CD4-positive, alpha-beta T cell treated with Interleukin-17A for 1 hour (primary cell): Measurements from ENCODE around the gene CBL.

Experiments
- DNase-seq: peaks from one replicate; pipeline ENCODE4 v3.0.0-alpha.2; 2020

The CBL gene

GRCh38 chr11:119350302-119350701, 144.2 kb downstream of the CBL start:
- no peak for DNase-seq

GRCh38 chr11:119351232-119351631, 145.1 kb downstream of the CBL start:
- no peak for DNase-seq

- no peak for DNase-seq
Measured at GRCh38 chr11:119352857-119353260, 146.7 kb downstream of the CBL start.

- DNase-seq: no peak
Measured at GRCh38 chr11:119355091-119355843, 149.1 kb downstream of the CBL start.

DNA sequence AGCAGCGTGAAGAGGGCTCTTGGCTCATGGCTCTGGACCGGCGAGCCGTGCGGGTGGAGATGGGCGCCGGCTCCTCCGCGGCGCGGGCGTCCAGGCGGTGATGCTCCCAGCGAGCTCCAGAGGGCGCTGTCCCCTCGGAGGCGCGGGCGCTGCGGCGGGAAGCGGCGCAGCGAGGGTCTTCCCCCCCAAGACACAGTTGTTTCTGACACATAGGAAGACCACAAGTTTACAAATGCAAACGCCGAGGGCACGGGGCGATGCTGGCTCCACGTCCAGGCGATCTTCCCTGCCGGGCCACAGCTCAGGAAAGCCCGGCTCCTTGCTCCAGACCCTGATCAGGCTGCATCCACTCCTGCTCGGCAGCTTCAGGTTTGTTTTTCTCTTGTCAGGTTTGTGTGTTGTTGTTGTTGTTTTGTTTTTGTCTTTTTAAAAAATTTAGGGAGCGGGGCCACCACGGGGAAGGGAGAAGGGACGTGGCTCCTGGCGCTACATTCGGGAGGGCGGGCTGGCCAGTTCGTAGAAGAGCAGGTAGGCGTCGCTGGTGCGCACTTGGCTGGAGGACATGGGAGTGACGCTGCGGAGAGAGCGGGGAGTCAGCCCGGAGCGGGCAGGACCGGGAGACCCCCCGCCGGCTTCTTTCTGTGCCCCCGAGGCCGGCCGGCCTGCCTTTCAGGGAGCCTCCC, 150.4 kb downstream of the CBL start:
- peak; percentile 74 for DNase-seq

GRCh38 chr11:119357074-119357473, 150.9 kb downstream of the CBL start:
- no peak for DNase-seq
